OCI-LY3 (cell line): ENCODE measurements around the gene AFAP1.

ENCODE experiments used
- EZH2phosphoT487 ChIP-seq: fragments of 200-600 bp; shearing (Covaris generic); IDR thresholded peaks from 2 replicates; pipeline ENCODE4 v1.6.1; 2018; ENCODE audit warnings: antibody characterized with exemption, mixed run types, low read depth
- TF ChIP-seq, protein P1 (sequence below): fragments of 200-600, 300-600 bp; sonication (generic); IDR thresholded peaks from 2 replicates; pipeline ENCODE4 v1.5.1; 2014; ENCODE audit warnings: antibody characterized with exemption, low read length, low read depth

DNA sequence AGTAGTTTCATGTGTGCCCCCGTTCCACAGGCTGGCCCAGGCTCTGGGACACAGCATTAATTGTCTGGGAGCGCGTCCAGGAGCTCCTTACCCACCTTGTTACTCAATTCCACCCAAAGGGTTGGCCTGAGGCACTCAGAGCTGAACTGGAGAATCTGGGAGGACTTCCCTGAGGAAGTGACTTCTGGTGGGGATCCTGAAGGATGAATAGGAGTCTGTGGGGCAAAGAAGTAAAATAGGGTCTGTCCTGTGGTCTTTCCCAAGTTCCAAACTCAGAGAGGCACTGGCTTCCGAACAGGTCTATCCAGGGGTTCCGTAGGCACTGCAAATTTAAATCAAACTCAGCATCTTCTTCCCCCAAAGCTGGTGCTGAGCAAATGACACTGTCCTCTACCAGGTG is 204.3 kb downstream of the AFAP1 start:
- TF ChIP-seq, protein P1, sequence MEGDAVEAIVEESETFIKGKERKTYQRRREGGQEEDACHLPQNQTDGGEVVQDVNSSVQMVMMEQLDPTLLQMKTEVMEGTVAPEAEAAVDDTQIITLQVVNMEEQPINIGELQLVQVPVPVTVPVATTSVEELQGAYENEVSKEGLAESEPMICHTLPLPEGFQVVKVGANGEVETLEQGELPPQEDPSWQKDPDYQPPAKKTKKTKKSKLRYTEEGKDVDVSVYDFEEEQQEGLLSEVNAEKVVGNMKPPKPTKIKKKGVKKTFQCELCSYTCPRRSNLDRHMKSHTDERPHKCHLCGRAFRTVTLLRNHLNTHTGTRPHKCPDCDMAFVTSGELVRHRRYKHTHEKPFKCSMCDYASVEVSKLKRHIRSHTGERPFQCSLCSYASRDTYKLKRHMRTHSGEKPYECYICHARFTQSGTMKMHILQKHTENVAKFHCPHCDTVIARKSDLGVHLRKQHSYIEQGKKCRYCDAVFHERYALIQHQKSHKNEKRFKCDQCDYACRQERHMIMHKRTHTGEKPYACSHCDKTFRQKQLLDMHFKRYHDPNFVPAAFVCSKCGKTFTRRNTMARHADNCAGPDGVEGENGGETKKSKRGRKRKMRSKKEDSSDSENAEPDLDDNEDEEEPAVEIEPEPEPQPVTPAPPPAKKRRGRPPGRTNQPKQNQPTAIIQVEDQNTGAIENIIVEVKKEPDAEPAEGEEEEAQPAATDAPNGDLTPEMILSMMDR = no peak
- no peak for TF ChIP-seq EZH2phosphoT487
